ENCODE data around the gene ARHGAP42. TPM values are rescaled to one million over a fixed set of nuclear protein-coding genes. Genes with fewer than 3 reads are reported as not detected.

The ARHGAP42 gene
- total RNA-seq, 1 experiment from 2014 or later, result 8.0 TPM

DNA sequence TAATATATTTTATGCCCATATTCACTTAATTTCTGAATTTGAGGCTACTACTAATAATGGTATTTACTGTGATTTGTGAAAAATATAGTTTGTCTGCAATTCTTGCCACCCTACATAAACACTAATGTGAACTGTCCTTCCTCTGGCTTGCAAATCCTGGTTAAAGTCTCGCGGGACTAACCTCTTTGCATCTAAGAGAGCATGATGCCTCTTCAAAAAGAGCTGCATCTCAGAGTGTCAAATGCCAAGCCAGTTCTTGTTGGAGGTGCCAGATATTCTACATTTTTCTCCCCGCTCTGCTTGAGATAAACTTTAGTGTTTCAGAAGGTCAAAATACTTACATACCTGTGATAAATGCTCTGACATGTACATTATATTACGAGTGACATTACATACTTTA is 2.1 kb downstream of the ARHGAP42 start:
- DNase-seq (ENCODE audit: low spot score), result no peak
- POLR2A ChIA-PET (ENCODE audit: low non-redundant PET), result no interaction called here
- BruUV-seq (replicated peaks), result no TSS peak
- Histone ChIP-seq H3K9me3 (ENCODE audit: low read depth, low read length, poor library complexity, severe bottlenecking) (no peaks in the 10 kb centered on the region), H3K27me3 (replicated peaks; ENCODE audit: insufficient read depth, low read depth, low read length, poor library complexity) (no peaks in the 10 kb centered on the region), H3K36me3 (ENCODE audit: insufficient read depth, low read length, poor library complexity, severe bottlenecking) (no peaks in the 10 kb centered on the region), H3K4me1 (ENCODE audit: insufficient read depth, low read length, poor library complexity, severe bottlenecking) (peaks cover 4% of the 10 kb centered on the region), H3K27ac (ENCODE audit: low read depth, low read length, poor library complexity, severe bottlenecking) (no peak overlapping the region), H3K4me3 (ENCODE audit: low read depth, low read length, poor library complexity, severe bottlenecking) (no peak overlapping the region)
- intact Hi-C loops (cut with micrococcal nuclease; ENCODE audit: unreplicated experiment), result no loop called here
- CTCF ChIA-PET, result no interaction called here
- no peak for TF ChIP-seq EZH2 (IDR thresholded peaks at IDR 0.05; ENCODE audit: borderline replicate concordance, low read depth, low read length, poor library complexity, severe bottlenecking)
- no peak for TF ChIP-seq CTCF (conservative IDR thresholded peaks at IDR 0.05; ENCODE audit: low read depth, low read length)

GRCh38 chr11:100691896-100692653 is 5.0 kb downstream of the ARHGAP42 start:
- Histone ChIP-seq H3K4me1 (ENCODE audit: insufficient read depth, low read length, poor library complexity, severe bottlenecking) (peaks cover 4% of the 10 kb centered on the region), H3K4me3 (ENCODE audit: low read depth, low read length, poor library complexity, severe bottlenecking) (no peak overlapping the region), H3K9me3 (ENCODE audit: low read depth, low read length, poor library complexity, severe bottlenecking) (no peaks in the 10 kb centered on the region), H3K36me3 (ENCODE audit: insufficient read depth, low read length, poor library complexity, severe bottlenecking) (no peaks in the 10 kb centered on the region), H3K27ac (ENCODE audit: low read depth, low read length, poor library complexity, severe bottlenecking) (no peak overlapping the region), H3K27me3 (replicated peaks; ENCODE audit: insufficient read depth, low read depth, low read length, poor library complexity) (no peaks in the 10 kb centered on the region)
- intact Hi-C loops (cut with micrococcal nuclease; ENCODE audit: unreplicated experiment), result no loop called here
- ChIA-PET CTCF (no interaction called here), POLR2A (ENCODE audit: low non-redundant PET) (no interaction called here)
- TF ChIP-seq CTCF (conservative IDR thresholded peaks at IDR 0.05; ENCODE audit: low read depth, low read length), result no peak
- TF ChIP-seq EZH2 (IDR thresholded peaks at IDR 0.05; ENCODE audit: borderline replicate concordance, low read depth, low read length, poor library complexity, severe bottlenecking), result no peak
- no TSS peak for BruUV-seq (replicated peaks)
- no peak for DNase-seq (ENCODE audit: low spot score)

- TF ChIP-seq EZH2 (IDR thresholded peaks at IDR 0.05; ENCODE audit: borderline replicate concordance, low read depth, low read length, poor library complexity, severe bottlenecking) (no peak), CTCF (conservative IDR thresholded peaks at IDR 0.05; ENCODE audit: low read depth, low read length) (no peak)
- H3K4me1 ChIP-seq (ENCODE audit: insufficient read depth, low read length, poor library complexity, severe bottlenecking), result no peaks in the 10 kb centered on the region
- BruUV-seq (replicated peaks), result no TSS peak
- POLR2A ChIA-PET (ENCODE audit: low non-redundant PET), result no interaction called here
- intact Hi-C loops (cut with micrococcal nuclease; ENCODE audit: unreplicated experiment), result no loop called here
- no peaks in the 10 kb centered on the region for H3K9me3 ChIP-seq (ENCODE audit: low read depth, low read length, poor library complexity, severe bottlenecking)
- no peak overlapping the region for H3K27ac ChIP-seq (ENCODE audit: low read depth, low read length, poor library complexity, severe bottlenecking)
- H3K27me3 ChIP-seq (replicated peaks; ENCODE audit: insufficient read depth, low read depth, low read length, poor library complexity), result no peaks in the 10 kb centered on the region
- CTCF ChIA-PET, result no interaction called here
- H3K36me3 ChIP-seq (ENCODE audit: insufficient read depth, low read length, poor library complexity, severe bottlenecking), result no peaks in the 10 kb centered on the region
- DNase-seq (ENCODE audit: low spot score), result no peak
- no peak overlapping the region for H3K4me3 ChIP-seq (ENCODE audit: low read depth, low read length, poor library complexity, severe bottlenecking)
Measured at GRCh38 chr11:100695911-100696310, 8.8 kb downstream of the ARHGAP42 start.

All from A673 (cell line).